GOT3 (cell line): ENCODE measurements around the gene SH3TC2.

ENCODE experiments used
- DNase-seq: peaks from one replicate; lab custom pipeline; 2025; ENCODE audit warnings: mixed read lengths; lab: John Stamatoyannopoulos, UW

The SH3TC2 gene

GRCh38 chr5:149028161-149028560 is 34.7 kb downstream of the SH3TC2 start:
- no peak for DNase-seq

- DNase-seq, result no peak
Observed at GRCh38 chr5:149027636-149028035, 35.2 kb downstream of the SH3TC2 start.

- DNase-seq, result no peak
Observed at GRCh38 chr5:149024943-149025342, 37.9 kb downstream of the SH3TC2 start.

GRCh38 chr5:149024477-149024876 is 38.4 kb downstream of the SH3TC2 start:
- no peak for DNase-seq

DNA sequence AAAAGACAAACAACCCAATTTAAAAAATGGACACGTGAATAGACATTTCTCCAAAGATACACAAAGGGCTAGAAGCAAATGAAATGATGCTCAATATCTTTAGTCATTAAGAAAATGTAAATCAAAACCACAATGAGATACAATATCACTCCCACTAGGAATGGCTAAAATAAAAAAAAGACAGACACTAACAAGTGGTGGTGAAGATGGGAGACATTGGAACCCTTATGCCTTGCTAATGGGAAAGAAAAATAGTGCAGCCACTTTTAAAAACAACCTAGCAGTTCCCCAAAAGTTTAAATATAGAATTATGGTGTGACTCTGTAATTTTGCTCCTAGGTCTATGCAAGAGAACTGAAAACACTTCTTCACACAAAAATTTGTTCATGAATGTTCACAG is 40.7 kb downstream of the SH3TC2 start:
- no peak for DNase-seq

GRCh38 chr5:149019679-149020078 is 43.2 kb downstream of the SH3TC2 start:
- DNase-seq, result no peak

DNA sequence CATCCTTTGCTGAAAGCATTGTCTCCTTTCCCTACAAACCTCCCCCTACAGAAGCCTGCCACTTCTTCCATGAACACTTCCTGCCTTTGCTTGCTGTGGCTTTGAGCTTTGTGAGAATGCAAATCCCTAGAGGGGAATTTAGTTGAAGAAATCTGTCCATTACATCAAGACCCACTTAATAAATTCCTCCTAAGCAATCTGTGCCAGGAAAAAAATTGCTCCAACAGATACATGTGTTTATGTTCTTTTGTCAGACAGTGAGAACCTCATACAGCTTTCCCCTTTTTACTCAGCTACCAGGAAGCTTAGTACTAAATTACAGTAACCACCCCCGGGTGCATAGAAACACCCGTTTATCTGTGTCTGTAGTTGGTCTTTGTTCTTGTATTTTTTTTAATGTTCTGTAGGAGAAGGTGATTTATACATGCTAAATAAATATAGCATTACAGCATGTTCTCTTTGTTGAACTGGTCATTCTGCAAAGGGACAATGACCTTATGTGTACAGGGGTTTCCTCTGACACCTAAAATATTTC is 43.9 kb downstream of the SH3TC2 start:
- no peak for DNase-seq

GRCh38 chr5:149017636-149018035 is 45.2 kb downstream of the SH3TC2 start:
- no peak for DNase-seq

GRCh38 chr5:149015561-149015960 is 47.3 kb downstream of the SH3TC2 start:
- DNase-seq, result no peak

- DNase-seq, result no peak
Observed at GRCh38 chr5:149015126-149015525, 47.7 kb downstream of the SH3TC2 start.

DNA sequence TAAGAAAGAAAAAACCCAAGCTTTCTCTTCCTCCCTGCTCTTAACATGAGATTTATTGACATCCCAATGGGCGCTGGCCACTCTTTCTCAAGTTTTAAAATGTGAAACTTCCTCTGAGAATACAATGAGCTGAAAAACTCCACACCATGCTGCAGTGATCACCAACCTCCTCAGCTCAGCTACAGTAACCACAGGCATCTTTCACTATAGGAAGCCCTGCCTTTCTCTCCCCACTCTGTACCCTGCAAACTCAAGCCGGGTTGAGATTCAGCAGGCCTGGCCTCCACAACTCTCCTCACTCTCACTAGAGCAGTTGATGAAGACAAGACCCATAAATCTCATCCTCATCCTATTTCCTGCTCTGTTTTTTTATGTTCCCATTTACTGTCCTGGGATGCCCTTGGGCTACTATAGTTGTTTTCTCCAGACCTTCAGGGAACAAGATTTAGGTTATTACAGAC is 48.3 kb downstream of the SH3TC2 start:
- no peak for DNase-seq

- DNase-seq, result no peak
Observed at GRCh38 chr5:149013796-149014195, 49.1 kb downstream of the SH3TC2 start.

- no peak for DNase-seq
Observed at GRCh38 chr5:149012350-149012749, 50.5 kb downstream of the SH3TC2 start.

DNA sequence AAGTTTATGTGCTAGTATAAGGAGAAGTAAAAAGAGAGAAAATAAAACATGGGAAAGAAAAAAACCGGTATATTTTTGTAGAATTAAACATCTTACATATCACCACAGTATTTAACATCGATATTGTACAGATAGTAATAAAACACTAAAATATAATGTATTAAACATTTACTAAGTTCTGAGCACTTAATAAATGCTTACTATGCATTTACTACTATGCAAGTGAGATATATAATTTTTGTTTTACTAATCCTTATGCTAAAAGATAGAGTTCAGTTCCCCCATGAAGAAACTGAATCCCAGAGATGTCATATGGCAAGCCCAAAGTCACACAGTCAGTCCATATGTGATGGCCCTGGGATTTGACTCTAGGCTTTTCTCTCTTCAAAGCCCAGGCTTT is 51.1 kb downstream of the SH3TC2 start:
- DNase-seq, result no peak

DNA sequence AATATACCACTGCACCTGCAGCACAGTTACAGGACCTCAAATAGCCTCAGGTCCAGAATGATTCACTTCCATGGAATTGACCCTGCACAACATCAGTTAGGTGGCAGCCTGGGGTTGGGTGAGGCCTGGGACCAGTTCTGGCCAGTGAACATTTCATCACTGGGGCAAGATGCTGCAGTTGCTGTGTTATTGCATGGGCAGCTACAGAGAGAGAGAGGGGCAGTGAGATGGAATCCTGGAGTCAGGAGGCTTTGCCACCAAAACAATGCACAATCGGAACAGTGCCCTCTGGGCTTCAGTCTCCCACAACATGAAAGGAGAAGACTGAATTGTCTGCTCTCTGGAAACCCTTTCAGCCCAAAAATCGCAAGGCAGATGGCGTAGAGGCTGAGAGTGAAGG is 51.8 kb downstream of the SH3TC2 start:
- no peak for DNase-seq

GRCh38 chr5:149007174-149007573 is 55.7 kb downstream of the SH3TC2 start:
- no peak for DNase-seq

GRCh38 chr5:149006426-149006825 is 56.4 kb downstream of the SH3TC2 start:
- DNase-seq, result no peak

GRCh38 chr5:149005077-149005892 is 57.6 kb downstream of the SH3TC2 start:
- no peak for DNase-seq

DNA sequence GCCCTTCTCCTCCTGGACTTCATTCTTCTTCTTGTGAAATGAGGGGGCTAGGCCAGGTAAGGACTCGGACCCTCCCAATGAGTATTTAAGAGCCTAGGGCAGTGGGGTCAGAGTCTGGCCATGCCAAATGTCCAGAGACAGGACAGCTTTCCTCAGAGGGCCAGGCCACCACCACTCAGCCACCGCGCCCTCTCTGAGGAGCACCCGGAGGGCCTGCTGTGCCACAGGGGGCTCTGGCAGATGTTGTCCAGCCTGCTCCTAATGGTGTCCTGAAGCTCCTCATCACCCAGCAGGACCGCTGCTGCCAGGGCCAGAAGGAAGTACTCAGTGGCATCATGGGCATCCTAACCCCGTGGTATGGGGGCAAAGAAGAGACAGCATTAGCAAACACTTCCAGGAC is 58.3 kb downstream of the SH3TC2 start:
- DNase-seq, result no peak

- DNase-seq, result no peak
Observed at GRCh38 chr5:149002761-149003689, 59.8 kb downstream of the SH3TC2 start.

- DNase-seq, result peak; percentile 70
Observed at GRCh38 chr5:149002053-149002452, 60.8 kb downstream of the SH3TC2 start.

DNA sequence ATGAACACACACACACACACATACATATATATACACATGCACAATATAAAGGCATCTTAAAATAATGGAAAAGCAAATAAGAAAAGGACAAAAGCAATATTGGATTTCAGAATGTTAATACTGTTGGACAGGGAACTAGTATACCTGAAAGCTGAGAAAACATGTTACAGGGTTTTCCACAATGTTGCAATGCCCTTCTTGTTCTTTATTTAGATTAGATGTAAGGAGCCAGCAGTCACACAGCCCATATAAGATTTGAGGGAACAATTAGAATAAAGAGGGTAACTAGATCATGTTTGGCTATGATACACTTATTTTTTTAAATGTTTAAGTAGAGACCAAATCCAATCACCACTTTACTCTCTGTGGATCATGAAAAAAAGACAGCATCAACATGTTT is 61.7 kb downstream of the SH3TC2 start:
- no peak for DNase-seq

GRCh38 chr5:148999741-149000140 is 63.1 kb downstream of the SH3TC2 start:
- DNase-seq, result no peak
